ENCODE results near the gene RTKN2.

RTKN2 gene

GRCh38 chr10:62171791-62172190, 96.9 kb downstream of the RTKN2 start:
- no peak for ATAC-seq

GRCh38 chr10:62170732-62171131, 97.9 kb downstream of the RTKN2 start:
- ATAC-seq, result no peak

GRCh38 chr10:62166331-62167131, 102.1 kb downstream of the RTKN2 start:
- no peak for ATAC-seq

DNA sequence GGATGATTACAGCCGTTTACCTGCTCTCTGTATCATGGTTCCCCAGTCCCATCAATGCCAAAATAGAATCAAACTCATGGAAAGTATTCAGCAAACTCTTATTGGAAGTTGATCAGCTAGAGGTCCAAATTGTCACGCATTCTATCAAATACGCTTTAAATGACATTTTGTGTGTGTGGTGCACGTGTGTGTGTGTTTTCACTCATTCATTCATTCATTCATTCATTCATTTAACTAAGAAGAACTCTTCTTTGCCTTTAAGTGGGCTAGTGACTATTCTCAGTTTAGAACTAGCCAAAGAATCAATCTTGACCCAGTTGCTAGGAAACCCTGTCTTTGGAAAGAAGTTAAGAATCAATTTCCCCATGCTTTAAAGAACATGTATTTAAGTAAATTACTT, 102.8 kb downstream of the RTKN2 start:
- no peak for ATAC-seq

DNA sequence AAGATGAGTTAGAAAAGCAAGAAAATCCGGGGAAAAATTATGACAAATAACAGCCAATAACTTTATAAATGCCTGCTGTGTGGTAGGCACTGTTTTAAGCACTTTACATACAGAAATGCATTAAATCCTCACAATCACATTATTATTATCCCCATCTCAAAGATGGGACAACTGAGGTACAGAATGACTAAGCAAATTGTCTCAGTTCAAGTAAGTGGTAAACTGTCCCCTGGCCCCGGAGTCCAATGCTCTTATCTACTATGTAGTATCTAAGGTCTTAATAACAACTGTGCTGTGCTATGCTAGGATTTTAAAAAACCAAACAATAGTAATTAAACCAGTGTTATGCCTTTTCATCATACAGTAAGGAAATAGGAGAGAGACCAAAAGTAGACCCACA, 105.6 kb downstream of the RTKN2 start:
- no peak for ATAC-seq

DNA sequence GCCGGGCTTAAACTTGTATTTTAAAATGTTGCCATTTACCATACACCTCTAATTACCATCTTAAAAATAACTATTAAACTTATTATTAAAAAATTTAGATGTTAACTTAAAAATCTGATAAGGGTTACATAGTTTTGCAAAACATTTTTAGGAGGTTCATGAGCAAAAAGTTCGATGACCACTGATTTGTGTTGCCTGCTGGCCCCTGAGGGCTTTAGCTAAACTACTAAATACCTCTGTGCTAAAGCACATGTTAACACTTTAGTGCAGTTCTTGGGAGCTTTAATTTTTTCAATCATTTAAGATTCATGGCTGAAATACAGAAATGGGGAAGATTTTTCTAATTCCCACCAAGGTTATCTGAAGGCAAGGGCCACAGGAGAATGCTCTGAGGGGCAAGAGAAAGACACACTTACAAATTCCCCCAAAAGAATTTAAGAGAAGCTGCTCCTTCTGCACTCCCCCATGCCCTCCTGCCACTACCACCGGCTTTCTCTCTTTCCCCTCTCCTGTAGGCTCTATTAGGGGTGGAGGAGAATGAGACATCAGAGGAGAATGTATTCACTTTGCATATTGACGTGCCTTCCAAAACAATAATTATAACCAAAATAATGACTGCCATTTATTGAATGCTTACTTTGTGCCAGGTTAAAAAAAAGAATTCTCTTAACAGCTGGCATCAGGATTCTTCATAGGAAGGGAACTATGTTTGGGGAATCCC, 106.2 kb downstream of the RTKN2 start:
- no peak for ATAC-seq

- ATAC-seq, result no peak
Observed at GRCh38 chr10:62159351-62159750, 109.3 kb downstream of the RTKN2 start.

DNA sequence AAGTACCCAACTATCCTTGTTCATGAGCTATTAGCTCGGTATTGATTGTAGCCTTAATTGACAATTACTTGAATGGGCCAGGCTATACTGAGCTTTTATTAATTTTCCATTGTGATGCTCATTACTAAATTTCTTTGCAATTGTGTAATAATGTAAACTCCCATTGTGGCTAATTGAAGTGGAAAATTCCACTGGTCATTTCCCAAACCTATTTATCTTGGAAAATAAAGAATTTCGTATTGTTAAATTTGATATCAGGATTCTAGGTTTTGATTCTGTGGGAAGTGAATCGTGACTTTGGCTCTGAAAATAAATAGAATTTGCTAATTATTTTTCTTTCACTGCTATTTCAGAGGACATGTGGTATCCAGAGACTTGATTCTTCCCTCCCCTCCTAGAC, 111.0 kb downstream of the RTKN2 start:
- no peak for ATAC-seq

GRCh38 chr10:62155054-62155680, 113.5 kb downstream of the RTKN2 start:
- no peak for ATAC-seq

DNA sequence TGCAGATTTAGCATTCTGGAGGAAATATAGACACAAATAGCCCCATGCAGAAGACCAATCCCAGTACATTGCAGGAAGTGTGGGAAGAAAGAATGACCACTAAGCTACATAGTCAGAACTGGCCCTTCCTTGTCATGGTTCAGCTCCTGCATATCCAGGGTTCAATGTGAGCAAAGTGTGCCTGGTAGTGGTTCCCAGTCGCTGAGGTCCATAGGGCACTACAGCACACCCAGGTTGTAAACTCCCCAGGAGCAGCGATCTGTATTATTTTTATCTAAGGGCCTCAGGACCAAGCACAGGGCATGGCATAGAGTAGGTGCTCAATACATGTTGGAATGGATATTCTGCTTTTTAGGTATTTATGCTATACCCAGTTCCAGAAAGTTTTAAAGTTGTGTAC, 114.4 kb downstream of the RTKN2 start:
- no peak for ATAC-seq

- ATAC-seq, result no peak
Observed at GRCh38 chr10:62153191-62153590, 115.5 kb downstream of the RTKN2 start.

DNA sequence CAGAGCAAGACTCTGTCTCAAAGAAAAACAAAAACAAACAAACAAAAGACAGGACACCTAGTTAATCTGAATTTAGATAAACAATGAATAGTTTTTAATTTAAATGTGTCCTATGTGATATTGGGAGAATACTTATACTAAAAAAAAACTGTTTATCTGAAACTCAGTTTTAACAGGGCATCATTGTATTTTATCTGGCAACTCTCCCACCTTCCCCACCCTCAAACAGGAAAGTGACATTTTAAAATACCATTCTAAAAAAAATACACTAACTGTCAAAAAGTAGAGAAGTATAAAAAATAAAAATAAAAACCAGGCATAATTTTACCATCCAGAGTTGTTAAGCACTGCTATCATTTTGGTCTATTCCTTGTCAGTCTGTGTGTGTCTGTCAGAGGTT, 119.0 kb downstream of the RTKN2 start:
- ATAC-seq, result no peak

GRCh38 chr10:62148155-62148554, 120.5 kb downstream of the RTKN2 start:
- no peak for ATAC-seq

- no peak for ATAC-seq
Observed at GRCh38 chr10:62147425-62147824, 121.2 kb downstream of the RTKN2 start.

DNA sequence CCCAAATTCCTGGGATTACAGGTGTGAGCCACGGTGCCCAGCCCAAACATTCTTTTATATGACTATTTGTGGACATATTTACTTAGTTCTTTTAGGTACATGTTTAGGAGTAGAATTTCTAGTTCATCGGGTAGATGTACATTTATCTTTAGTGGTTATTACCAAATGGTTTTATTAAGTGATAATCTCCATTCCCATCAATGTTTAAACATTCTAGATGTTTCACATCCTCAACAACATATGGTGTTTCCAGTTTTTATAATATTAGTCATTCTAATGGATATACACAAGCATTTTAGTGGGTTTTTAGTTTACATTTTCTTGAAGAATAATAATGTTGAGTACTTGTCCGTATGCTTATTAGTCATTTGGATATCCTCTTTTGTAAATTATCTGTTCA, 131.7 kb downstream of the RTKN2 start:
- no peak for ATAC-seq

- peak; percentile 35 to 60 for ATAC-seq
Observed at GRCh38 chr10:62133618-62134017, 135.0 kb downstream of the RTKN2 start.
